Osteoblast (primary cell): ENCODE data around the gene C6orf89. TPM values are rescaled to one million over a fixed set of nuclear protein-coding genes. Genes with fewer than 3 reads are reported as not detected.
A peak's percentile ranks its signal among the peaks of the same experiment; 100 is the strongest.

Source experiments
- DNase-seq: peaks from one replicate; pipeline ENCODE4 v3.0.0; 2011; ENCODE audit warnings: low spot score, mixed read lengths; ENCODE audit not compliant: insufficient read length; ENCODE audit errors: missing footprints
- H2AFZ ChIP-seq: 2 replicates; pipeline ENCODE4 v1.6.0; 2011; ENCODE audit warnings: mild to moderate bottlenecking, low read length
- H3K27ac ChIP-seq: 2 replicates; pipeline ENCODE4 v1.5.1; 2011; ENCODE audit warnings: mild to moderate bottlenecking, low read depth, low read length, moderate library complexity
- H3K27me3 ChIP-seq: 2 replicates; pipeline ENCODE4 v1.6.0; 2012; ENCODE audit warnings: mild to moderate bottlenecking, control low read depth, inconsistent platforms, low read length, moderate library complexity; ENCODE audit not compliant: insufficient read depth
- H3K36me3 ChIP-seq: 2 replicates; pipeline ENCODE4 v1.5.1; 2011; ENCODE audit warnings: mild to moderate bottlenecking, low read length, control low read depth, moderate library complexity; ENCODE audit not compliant: insufficient read depth
- H3K4me1 ChIP-seq: 2 replicates; pipeline ENCODE4 v1.5.1; 2011; ENCODE audit warnings: mild to moderate bottlenecking, low read length, control low read depth, moderate library complexity; ENCODE audit not compliant: insufficient read depth
- H3K4me2 ChIP-seq: 2 replicates; pipeline ENCODE4 v1.6.0; 2011; ENCODE audit warnings: mild to moderate bottlenecking, low read length; ENCODE audit not compliant: insufficient read depth
- H3K4me3 ChIP-seq: fragments of 200-600 bp; sonication (generic); 3 replicates; pipeline ENCODE4 v1.5.1; 2012; ENCODE audit warnings: mild to moderate bottlenecking, low read length, inconsistent platforms; ENCODE audit not compliant: insufficient read depth
- H3K79me2 ChIP-seq: 2 replicates; pipeline ENCODE4 v1.6.0; 2012; ENCODE audit warnings: mild to moderate bottlenecking, low read length, control low read depth, inconsistent platforms; ENCODE audit not compliant: insufficient read depth
- H3K9me3 ChIP-seq: 2 replicates; pipeline ENCODE4 v1.5.1; 2011; ENCODE audit warnings: low read depth, low read length, control low read depth
- H4K20me1 ChIP-seq: 2 replicates; pipeline ENCODE4 v1.6.0; 2012; ENCODE audit warnings: mild to moderate bottlenecking, low read length, control low read depth; ENCODE audit not compliant: insufficient read depth
- CTCF ChIP-seq: IDR thresholded peaks from 2 replicates; pipeline ENCODE4 v1.5.1; 2011; ENCODE audit warnings: mild to moderate bottlenecking, low read depth, low read length, moderate library complexity; ENCODE audit errors: extremely low read depth
- total RNA-seq: library from RNA; depleted of rRNA; stranded (reverse); fragments of >200 nt; gene quantifications from 2 replicates; pipeline ENCODE4 v1.2.3, GENCODE V29; 2012

C6orf89 gene
- total RNA-seq, 1 donor, result 59.0 TPM

- Histone ChIP-seq H3K36me3 (no peaks in the 10 kb centered on the region), H3K4me3 (no peak overlapping the region), H3K27me3 (peaks cover 23% of the 10 kb centered on the region), H3K4me1 (peaks cover 8% of the 10 kb centered on the region), H3K27ac (no peak overlapping the region), H4K20me1 (no peaks in the 10 kb centered on the region), H3K4me2 (no peak overlapping the region), H3K9me3 (no peaks in the 10 kb centered on the region), H3K79me2 (no peaks in the 10 kb centered on the region), H2AFZ (no peak overlapping the region)
- no peak for TF ChIP-seq CTCF
- DNase-seq, result peak; percentile 80
Observed at GRCh38 chr6:36837686-36838085, 48.1 kb upstream of the C6orf89 start.

- Histone ChIP-seq H3K79me2 (no peaks in the 10 kb centered on the region), H3K27ac (no peak within 1 kb of the TSS), H3K36me3 (no peaks in the 10 kb centered on the region), H2AFZ (no peak within 1 kb of the TSS), H3K4me1 (peaks cover 8% of the 10 kb centered on the region), H3K27me3 (peaks cover 23% of the 10 kb centered on the region), H3K4me3 (peak within 1 kb of the TSS; percentile 61), H3K4me2 (peak within 1 kb of the TSS; percentile 76), H3K9me3 (no peaks in the 10 kb centered on the region), H4K20me1 (no peaks in the 10 kb centered on the region)
- DNase-seq, result peak; percentile 77
- TF ChIP-seq CTCF, result no peak
Observed at GRCh38 chr6:36838896-36839748, 46.6 kb upstream of the C6orf89 start, which contains the start of gene CPNE5. Gene CPNE5, minus strand, starts transcription at chr6:36839444. Its CDS starts 67 bp downstream, at chr6:36839377.

DNA sequence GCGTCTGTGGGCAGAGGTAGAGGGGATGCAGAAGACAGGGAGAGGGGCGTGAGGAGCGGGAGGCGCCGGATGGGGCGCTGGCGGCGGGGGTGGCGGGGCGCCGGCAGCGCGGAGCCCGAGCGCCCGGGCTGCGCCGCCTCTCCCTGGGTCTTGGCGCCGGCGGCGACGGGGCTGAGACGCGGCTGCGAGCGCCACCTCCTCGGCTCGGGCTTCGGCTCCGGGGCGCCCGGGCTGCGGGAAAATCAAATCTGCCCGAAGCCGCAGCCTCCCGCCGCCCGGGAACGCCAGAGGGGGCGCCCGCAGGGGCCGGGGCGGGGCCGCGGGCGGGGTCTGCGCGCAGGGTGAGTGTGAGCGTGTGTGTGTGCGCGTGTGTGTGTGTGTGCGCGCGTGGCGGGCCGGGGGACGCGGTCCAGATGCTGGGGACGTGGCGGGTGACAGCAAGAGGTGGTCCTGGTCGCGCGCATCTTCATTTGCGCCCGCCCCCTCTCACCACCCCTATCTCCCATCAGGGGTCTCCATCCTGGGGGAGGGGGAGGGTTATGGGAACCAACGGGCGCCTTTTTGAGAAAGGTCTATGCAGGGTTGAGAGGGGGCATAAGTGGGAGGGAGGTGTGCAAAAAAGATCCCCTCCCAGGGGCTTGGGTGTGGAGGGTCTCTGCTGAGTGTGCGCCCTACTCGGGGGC is 45.9 kb upstream of the C6orf89 start:
- peaks cover 8% of the 10 kb centered on the region for H3K4me1 ChIP-seq
- DNase-seq, result peak; percentile 92
- no peaks in the 10 kb centered on the region for H3K79me2 ChIP-seq
- no peak overlapping the region for H2AFZ ChIP-seq
- no peaks in the 10 kb centered on the region for H3K36me3 ChIP-seq
- H4K20me1 ChIP-seq, result no peaks in the 10 kb centered on the region
- H3K27ac ChIP-seq, result no peak overlapping the region
- H3K4me3 ChIP-seq, result peak overlapping the region; percentile 61
- no peak for TF ChIP-seq CTCF
- H3K4me2 ChIP-seq, result peak overlapping the region; percentile 76
- H3K9me3 ChIP-seq, result no peaks in the 10 kb centered on the region
- peaks cover 23% of the 10 kb centered on the region for H3K27me3 ChIP-seq
